ENCODE results near the gene CFAP20DC.

- TF ChIP-seq CTCF (IDR thresholded peaks at IDR 0.05; ENCODE audit: insufficient read depth, low read depth, low read length) (peak; percentile 92), EZH2 (IDR thresholded peaks at IDR 0.05; ENCODE audit: insufficient read depth, low read length) (no peak)
Observed at GRCh38 chr3:58994746-58995330, 55.0 kb downstream of the CFAP20DC start.
